GM21381 (cell line): ENCODE results near the gene STN1.

ENCODE experiments used
- ATAC-seq: cut with Tn5 transposase; IDR thresholded peaks from one replicate; pipeline ENCODE4 v1.9.1; 2021; ENCODE audit warnings: mild to moderate bottlenecking, moderate library complexity; ENCODE audit not compliant: unreplicated experiment

STN1 gene

GRCh38 chr10:103918053-103918846 lies at the start of gene STN1:
Gene STN1 (minus strand): TSS chr10:103918184. CDS start chr10:103917594, 590 bp downstream.
- ATAC-seq, result peak; percentile 91

DNA sequence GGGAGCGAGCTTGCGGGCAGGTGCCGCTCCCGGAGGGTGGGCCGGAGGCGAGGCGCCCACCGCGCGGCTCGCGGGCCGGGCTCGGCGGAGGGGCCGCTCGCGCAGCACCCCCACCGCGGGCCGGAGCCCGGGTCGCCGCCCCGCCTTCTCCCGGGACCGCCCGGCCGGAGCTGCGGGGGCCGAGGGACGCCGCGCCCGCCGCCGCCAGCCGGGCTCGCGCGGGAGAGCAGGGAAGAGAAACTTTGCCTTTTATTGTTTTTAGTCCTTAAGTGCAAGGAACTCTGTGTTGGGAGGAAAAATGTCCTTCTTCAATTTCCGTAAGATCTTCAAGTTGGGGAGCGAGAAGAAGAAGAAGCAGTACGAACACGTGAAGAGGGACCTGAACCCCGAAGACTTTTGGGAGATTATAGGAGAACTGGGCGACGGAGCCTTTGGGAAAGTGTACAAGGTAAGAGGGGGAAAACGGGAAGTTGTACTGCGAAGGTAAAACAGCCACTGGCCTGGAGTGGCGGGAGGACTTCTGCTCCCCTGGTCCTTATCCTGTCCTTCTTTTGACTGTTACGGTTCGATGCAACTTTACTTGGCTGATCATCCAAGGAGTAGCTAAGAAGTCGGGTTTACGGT lies 49.6 kb upstream of the STN1 start:
- ATAC-seq, result peak; percentile 48

GRCh38 chr10:103966671-103967447 lies 48.9 kb upstream of the STN1 start, which contains the start of gene SLK:
Gene SLK (plus strand): TSS chr10:103967140. CDS start chr10:103967746, 606 bp downstream.
- peak; percentile 81 for ATAC-seq

DNA sequence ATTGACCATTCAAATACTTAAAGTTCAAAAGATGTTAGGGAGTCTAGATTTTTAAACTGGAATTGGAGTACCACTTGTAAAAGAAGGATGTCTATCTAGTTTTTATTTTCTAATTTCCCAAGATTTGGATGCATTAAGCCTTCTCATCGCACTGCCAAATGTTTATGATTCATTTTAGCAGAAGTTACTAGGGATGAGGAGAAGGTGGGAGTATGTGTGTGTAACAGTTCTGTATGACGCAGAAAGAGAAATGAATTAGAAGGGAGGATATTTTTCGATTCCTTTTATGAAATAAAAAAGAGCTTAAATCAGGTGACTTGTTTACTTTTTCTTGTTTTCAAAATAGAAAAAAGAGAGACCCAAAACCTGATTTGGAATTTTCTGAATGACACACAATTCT lies 42.1 kb upstream of the STN1 start:
- no peak for ATAC-seq

DNA sequence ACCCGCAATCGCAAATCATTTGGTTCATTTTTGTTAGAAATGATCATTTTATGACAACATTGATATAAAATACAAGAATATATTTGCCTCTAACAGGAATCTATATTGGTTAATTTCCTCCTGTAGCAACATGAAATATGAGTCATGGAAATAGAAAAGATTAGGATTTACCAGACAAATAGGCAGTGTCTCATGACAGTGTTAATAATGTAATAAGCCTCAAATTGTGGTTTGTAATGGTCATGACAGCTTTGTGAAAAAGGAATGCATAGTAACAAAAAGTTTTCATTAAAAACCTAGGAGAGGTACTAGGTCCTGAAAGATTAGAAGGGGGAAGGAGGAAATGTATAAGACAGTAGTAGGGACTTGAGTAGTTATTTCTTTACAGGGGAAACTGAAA lies 41.0 kb upstream of the STN1 start:
- no peak for ATAC-seq

DNA sequence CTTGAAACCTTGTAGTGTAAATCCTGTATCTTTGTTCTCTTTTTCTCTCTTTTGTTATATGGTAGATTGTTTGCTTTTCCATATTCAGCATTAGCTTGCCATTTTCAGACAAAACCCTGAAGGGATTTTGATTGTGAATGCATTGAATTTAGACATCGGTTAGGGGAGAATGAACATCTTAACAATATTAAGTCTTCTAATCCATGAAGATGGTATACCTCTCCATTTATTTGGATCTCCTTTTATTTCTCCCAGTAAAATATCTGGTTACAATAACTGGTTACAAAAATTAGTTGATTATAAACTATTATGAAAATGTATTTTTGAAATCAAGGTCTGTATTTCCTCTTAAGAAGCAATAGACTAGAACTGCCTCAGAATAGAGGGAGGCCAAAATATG lies 36.6 kb upstream of the STN1 start:
- ATAC-seq, result no peak

GRCh38 chr10:103951942-103952341 lies 34.0 kb upstream of the STN1 start:
- no peak for ATAC-seq

DNA sequence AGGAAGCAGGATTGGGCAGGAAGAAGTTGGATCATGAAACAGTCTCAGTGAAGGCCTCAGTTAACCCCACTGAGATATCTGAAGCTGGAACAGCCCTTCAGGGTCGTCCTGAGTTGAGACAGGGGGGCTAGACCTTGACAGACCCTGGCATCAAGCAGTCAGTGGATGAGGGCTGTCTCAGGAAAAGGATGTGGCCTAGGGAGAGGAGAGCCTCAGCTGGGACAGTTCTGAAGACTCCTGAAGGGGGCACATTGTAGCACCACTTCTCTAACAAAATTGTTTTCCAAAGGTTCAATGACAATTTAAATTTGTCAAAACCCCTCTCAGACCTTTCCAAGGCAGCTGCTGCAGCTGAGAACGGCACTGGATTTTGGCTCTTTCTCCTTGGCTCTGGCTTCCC lies 33.2 kb upstream of the STN1 start:
- ATAC-seq, result no peak

GRCh38 chr10:103949728-103950127 lies 31.7 kb upstream of the STN1 start:
- ATAC-seq, result no peak

GRCh38 chr10:103947799-103948516 lies 30.0 kb upstream of the STN1 start:
- ATAC-seq, result no peak

DNA sequence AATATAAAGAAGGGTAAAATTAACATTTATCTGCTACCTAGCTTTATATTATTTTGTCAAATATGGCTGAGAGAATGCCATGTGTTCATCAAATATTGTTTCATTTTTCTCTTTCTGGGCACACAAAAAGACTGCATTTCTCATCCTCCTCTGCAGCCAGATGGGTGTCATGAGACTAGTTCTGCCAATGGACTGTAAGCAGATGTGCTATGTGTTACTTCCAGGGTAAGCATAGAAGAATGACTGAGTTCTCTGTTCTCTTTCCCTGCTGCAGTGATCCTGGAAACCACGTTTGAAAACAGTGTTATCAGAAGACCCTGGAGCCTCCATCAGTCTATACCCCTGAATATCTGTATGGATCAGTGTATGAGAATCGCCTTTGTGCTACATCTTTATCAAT lies 24.9 kb upstream of the STN1 start:
- no peak for ATAC-seq

- no peak for ATAC-seq
Observed at GRCh38 chr10:103941801-103942200, 23.8 kb upstream of the STN1 start.

DNA sequence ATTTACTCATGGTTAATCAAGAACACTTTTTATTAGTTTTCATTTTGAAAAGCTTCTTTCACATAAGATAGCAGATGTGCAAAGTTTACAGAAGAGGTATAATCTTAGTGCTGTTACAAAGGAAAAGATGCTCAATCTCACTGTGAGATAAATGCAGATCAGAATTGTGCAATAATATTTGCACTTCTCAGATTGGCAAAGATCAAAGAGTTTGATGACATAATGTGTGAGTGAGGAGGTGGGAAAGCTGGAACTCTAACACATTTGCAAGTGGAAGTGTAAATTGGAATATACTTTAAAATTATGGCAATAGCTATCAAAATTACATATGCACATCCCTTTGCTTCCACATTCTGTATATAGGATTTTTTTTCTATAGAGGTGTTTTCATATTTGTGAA lies 21.5 kb upstream of the STN1 start:
- ATAC-seq, result no peak

GRCh38 chr10:103936022-103936421 lies 18.0 kb upstream of the STN1 start:
- ATAC-seq, result no peak

GRCh38 chr10:103934308-103934707 lies 16.3 kb upstream of the STN1 start:
- ATAC-seq, result no peak

- no peak for ATAC-seq
Observed at GRCh38 chr10:103933557-103934121, 15.7 kb upstream of the STN1 start.

- no peak for ATAC-seq
Observed at GRCh38 chr10:103932971-103933370, 15.0 kb upstream of the STN1 start.

DNA sequence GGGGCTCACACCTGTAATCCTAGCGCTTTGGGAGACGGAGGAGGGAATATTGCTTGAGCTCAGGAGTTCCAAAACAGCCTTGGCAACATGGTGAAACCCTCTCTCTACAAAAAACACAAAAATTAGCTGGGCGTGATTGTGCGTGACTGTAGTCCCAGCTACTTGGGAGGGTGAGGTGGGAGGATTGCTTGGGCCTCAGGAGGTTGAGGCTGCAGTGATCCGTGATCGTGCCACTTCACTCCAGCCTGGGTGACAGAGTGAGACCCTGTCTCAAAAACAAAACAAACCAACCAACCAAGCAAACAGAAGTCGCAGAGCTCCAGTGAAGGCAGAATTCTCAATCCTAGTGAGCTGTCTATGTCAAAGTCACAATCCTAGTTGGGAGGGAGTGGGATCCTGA lies 14.3 kb upstream of the STN1 start:
- ATAC-seq, result no peak

DNA sequence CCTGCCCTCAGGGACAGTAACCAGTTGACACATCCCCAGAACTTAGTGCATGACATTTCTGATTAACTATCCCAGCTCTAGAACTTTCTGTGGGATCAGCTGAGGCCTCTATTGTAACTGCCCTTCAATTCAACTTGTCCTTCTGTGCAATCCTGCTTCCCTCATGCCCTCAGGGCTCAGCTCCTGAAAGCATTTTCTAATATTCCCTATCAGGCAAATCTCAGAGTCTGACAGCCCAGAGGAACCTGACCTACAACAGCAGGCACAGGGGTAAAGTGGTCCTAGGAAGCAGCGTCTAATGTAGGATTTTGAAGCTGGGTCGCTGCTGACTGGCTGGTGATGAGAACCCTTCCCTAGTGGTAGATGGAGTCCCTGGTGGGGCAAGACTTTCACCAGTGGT lies 13.6 kb upstream of the STN1 start:
- ATAC-seq, result no peak

- ATAC-seq, result no peak
Observed at GRCh38 chr10:103930881-103931280, 12.9 kb upstream of the STN1 start.

- ATAC-seq, result no peak
Observed at GRCh38 chr10:103930449-103930848, 12.5 kb upstream of the STN1 start.
